Astrocyte of the spinal cord (primary cell): ENCODE measurements around the gene ADGRD2.

Experiments
- DNase-seq: peaks from one replicate; pipeline ENCODE4 v3.0.0; 2011; ENCODE audit warnings: low read depth, low spot score
- H3K4me3 ChIP-seq: 2 replicates; pipeline ENCODE4 v1.5.1; 2011; ENCODE audit warnings: low read depth, mild to moderate bottlenecking, low read length, moderate library complexity
- CTCF ChIP-seq: IDR thresholded peaks from 2 replicates; pipeline ENCODE4 v1.5.1; 2012; ENCODE audit warnings: low read depth, mild to moderate bottlenecking, low read length, inconsistent platforms
- in situ Hi-C: cut with HindIII; loops from 2 replicates; pipeline ENCODE4 v1.10.0; 2017; ENCODE audit warnings: low sequenced_read_pairs

ADGRD2 gene

GRCh38 chr9:124470726-124471125, 20.5 kb downstream of the ADGRD2 start:
- no peak for TF ChIP-seq CTCF
- no peak overlapping the region for H3K4me3 ChIP-seq
- no peak for DNase-seq
- in situ Hi-C loops = no loop called here

GRCh38 chr9:124471761-124472160, 21.5 kb downstream of the ADGRD2 start:
- TF ChIP-seq CTCF = no peak
- no peak overlapping the region for H3K4me3 ChIP-seq
- DNase-seq = no peak
- in situ Hi-C loops = no loop called here

- in situ Hi-C loops = no loop called here
- H3K4me3 ChIP-seq = no peak overlapping the region
- no peak for TF ChIP-seq CTCF
- DNase-seq = no peak
Observed at GRCh38 chr9:124472770-124473169, 22.5 kb downstream of the ADGRD2 start.

- H3K4me3 ChIP-seq = no peak overlapping the region
- DNase-seq = no peak
- no peak for TF ChIP-seq CTCF
- in situ Hi-C loops = no loop called here
Observed at GRCh38 chr9:124473310-124473709, 23.1 kb downstream of the ADGRD2 start.

GRCh38 chr9:124474151-124474550, 23.9 kb downstream of the ADGRD2 start:
- no peak overlapping the region for H3K4me3 ChIP-seq
- in situ Hi-C loops = no loop called here
- TF ChIP-seq CTCF = no peak
- no peak for DNase-seq

- no peak overlapping the region for H3K4me3 ChIP-seq
- DNase-seq = no peak
- TF ChIP-seq CTCF = no peak
- in situ Hi-C loops = no loop called here
Observed at GRCh38 chr9:124475158-124475867, 25.1 kb downstream of the ADGRD2 start.
